ENCODE results near the gene RAB11FIP3. TPM values are rescaled to one million over a fixed set of nuclear protein-coding genes. Genes with fewer than 3 reads are reported as not detected.
A peak's percentile ranks its signal among the peaks of the same experiment; 100 is the strongest.
"Not testable (repeated sequence)": the region's sequence is repeated elsewhere in the genome, so short reads cannot be mapped to it uniquely, and the experiment has no call there.

The RAB11FIP3 gene
- total RNA-seq, 4 donors from 2014 or later = 27.0 to 50.1 (median 34.8) TPM

DNA sequence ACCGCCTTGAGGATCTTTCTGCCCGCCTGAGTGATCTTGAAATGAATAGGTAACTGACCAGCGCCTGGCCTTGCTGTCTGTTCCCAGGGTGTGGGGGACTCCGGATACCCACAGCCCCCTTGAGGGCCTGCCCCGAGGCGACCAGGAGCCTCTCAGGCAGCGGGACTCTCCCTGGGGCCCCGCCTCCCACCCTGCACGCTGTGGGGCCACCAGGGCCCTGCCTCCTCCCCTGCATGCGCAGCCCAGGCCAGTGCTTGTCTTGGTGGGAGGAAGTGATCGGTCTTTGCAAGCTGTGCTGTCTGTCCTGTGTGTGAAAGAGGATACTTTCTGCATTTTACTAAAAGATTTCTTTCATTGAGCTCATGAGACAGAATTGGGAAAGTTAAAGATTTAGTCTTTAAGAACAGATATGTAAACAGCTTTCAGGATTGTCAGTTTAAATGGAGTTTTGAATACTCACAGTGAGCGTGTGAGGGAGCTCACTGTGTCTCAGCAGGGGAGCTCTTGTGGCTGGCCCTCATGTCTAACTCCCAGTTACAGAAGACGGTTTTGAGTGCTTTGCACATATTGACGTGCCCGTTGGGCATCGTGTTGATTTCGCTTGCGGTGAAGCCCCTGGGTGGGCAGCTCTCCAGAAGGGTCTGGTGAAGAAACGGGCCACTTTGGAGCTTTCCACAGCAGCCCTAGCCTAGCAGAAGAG lies 65.9 kb downstream of the RAB11FIP3 start:
- peaks cover 0 to 52% of the 10 kb centered on the region in 2 donors for H3K36me3 ChIP-seq
- no peak overlapping the region for H3K4me3 ChIP-seq
- intact Hi-C loops (cut with DNase I; ENCODE audit: low total_unique reads) = no loop called here

DNA sequence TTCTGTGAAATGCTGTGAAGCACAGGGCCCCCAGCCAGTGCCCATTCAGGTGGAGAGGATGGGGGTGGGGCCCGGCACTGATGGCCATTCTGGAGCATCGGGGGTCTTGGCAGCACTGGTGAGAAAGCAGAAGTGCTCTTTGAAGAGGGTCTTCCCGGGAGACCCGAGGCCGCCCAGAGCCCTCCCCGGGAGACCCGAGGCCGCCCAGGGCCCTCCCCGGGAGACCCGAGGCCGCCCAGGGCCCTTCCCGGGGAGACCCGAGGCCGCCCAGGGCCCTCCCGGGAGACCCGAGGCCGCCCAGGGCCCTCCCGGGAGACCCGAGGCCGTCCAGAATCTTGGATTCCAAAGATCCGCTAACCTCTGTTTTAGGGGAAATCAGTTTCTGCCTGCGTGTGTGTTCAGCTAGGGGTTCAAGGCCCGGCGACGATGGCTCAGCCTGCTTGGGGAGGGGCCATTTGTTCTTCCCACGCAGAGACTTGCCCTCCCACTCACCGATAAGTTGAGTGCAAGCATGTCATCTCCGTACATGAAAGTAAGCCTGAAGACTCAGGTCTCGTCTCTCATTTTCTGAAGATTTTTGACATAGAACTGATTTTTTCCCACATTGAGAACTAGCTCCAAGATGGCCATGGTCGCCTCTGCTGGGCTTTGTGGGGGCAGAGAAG lies 66.9 kb downstream of the RAB11FIP3 start:
- TF ChIP-seq POLR2A (IDR thresholded peaks at IDR 0.05) = no peak
- TF ChIP-seq, protein P1, sequence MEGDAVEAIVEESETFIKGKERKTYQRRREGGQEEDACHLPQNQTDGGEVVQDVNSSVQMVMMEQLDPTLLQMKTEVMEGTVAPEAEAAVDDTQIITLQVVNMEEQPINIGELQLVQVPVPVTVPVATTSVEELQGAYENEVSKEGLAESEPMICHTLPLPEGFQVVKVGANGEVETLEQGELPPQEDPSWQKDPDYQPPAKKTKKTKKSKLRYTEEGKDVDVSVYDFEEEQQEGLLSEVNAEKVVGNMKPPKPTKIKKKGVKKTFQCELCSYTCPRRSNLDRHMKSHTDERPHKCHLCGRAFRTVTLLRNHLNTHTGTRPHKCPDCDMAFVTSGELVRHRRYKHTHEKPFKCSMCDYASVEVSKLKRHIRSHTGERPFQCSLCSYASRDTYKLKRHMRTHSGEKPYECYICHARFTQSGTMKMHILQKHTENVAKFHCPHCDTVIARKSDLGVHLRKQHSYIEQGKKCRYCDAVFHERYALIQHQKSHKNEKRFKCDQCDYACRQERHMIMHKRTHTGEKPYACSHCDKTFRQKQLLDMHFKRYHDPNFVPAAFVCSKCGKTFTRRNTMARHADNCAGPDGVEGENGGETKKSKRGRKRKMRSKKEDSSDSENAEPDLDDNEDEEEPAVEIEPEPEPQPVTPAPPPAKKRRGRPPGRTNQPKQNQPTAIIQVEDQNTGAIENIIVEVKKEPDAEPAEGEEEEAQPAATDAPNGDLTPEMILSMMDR (IDR thresholded peaks at IDR 0.05 in 4 of 5, conservative IDR thresholded peaks at IDR 0.05 in 1 of 5) = no peak
- ATAC-seq = no peak

More for the DNA sequence above, 65.9 kb downstream of the RAB11FIP3 start:
- DNase-seq (no peak), ATAC-seq (no peak)
- Histone ChIP-seq H3K27me3 (no peaks in the 10 kb centered on the region), H3K27ac (no peak overlapping the region), H3K9me3 (no peaks in the 10 kb centered on the region), H3K4me1 (no peaks in the 10 kb centered on the region)
- in situ Hi-C loops (cut with MboI; ENCODE audit: low sequenced_read_pairs in 4 of 4) = no loop called here
- TF ChIP-seq, protein P1 (IDR thresholded peaks at IDR 0.05 in 4 of 5, conservative IDR thresholded peaks at IDR 0.05 in 1 of 5) = no peak
- TF ChIP-seq POLR2A (IDR thresholded peaks at IDR 0.05) = no peak

DNA sequence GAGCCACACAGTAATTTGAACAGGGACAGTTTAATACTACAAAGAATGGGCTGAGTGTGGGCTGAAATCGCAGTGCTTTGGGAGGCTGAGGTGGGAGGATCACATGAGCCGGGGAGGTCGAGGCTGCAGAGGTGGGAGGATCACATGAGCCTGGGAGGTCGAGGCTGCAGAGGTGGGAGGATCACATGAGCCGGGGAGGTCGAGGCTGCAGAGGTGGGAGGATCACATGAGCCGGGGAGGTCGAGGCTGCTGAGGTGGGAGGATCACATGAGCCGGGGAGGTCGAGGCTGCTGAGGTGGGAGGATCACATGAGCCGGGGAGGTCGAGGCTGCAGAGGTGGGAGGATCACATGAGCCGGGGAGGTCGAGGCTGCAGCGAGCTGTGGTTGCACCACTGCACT lies 69.2 kb downstream of the RAB11FIP3 start:
- H3K9me3 ChIP-seq; intact Hi-C loops (cut with DNase I; ENCODE audit: low total_unique reads); DNase-seq; H3K27me3 ChIP-seq; H3K27ac ChIP-seq; ATAC-seq; H3K4me3 ChIP-seq; H3K4me1 ChIP-seq; in situ Hi-C loops (cut with MboI; ENCODE audit: low sequenced_read_pairs in 4 of 4): not testable (repeated sequence)
- H3K36me3 ChIP-seq = peaks cover 0 to 51% of the 10 kb centered on the region in 2 donors

More for the DNA sequence above, 66.9 kb downstream of the RAB11FIP3 start:
- no peak overlapping the region for H3K27ac ChIP-seq
- no peaks in the 10 kb centered on the region for H3K27me3 ChIP-seq
- no peak for DNase-seq
- in situ Hi-C loops (cut with MboI; ENCODE audit: low sequenced_read_pairs in 4 of 4) (no loop called here), intact Hi-C loops (cut with DNase I; ENCODE audit: low total_unique reads) (no loop called here)
- peaks cover 0 to 52% of the 10 kb centered on the region in 2 donors for H3K36me3 ChIP-seq
- H3K4me3 ChIP-seq = no peak overlapping the region
- H3K4me1 ChIP-seq = no peaks in the 10 kb centered on the region
- H3K9me3 ChIP-seq = no peaks in the 10 kb centered on the region

DNA sequence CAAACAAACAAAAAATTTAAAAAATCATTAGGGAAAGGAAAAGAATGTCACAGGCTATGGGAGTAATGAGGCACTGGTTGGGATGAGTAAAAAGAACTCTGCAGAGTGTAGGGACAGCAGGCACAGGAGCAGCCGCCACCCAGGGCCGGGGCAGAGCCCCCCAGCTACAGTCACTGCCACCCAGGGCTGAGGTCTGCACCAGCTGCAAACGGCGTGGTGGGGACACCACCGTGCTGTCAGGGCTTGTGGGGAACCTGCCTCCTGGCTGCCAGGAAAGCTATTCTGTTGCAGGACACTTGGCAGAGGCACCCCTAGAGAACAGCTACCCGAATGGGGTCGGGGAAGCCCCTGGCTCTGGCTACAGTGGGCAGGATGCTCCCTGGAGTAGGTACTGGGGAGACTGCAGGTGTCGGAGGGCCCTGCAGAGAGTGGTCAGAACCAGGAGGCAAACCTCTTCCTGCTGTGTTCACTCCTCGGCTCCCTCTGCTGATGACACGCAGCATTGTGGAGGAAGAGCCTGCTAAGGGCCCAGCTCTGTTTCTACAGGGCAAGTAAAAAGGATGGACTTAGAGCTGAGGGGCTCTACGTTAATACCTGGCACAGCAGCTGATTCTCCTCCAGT lies 69.8 kb downstream of the RAB11FIP3 start:
- Histone ChIP-seq H3K9me3 (no peaks in the 10 kb centered on the region), H3K27me3 (no peaks in the 10 kb centered on the region), H3K27ac (no peak overlapping the region), H3K4me3 (no peak overlapping the region), H3K36me3 (peaks cover 0 to 49% of the 10 kb centered on the region in 2 donors), H3K4me1 (no peaks in the 10 kb centered on the region)
- no peak for DNase-seq
- intact Hi-C loops (cut with DNase I; ENCODE audit: low total_unique reads) = no loop called here
- ATAC-seq = peak in 1 of 2 donors; percentile 75
- in situ Hi-C loops (cut with MboI; ENCODE audit: low sequenced_read_pairs in 4 of 4) = no loop called here
- TF ChIP-seq POLR2A (IDR thresholded peaks at IDR 0.05) = no peak
- TF ChIP-seq, protein P1 (IDR thresholded peaks at IDR 0.05 in 4 of 5, conservative IDR thresholded peaks at IDR 0.05 in 1 of 5) = peak in 2 of 5 experiments; percentile 21 to 23

Data from gastrocnemius medialis (tissue), 4 donors.